ENCODE data around the gene MED17.

MED17 gene

DNA sequence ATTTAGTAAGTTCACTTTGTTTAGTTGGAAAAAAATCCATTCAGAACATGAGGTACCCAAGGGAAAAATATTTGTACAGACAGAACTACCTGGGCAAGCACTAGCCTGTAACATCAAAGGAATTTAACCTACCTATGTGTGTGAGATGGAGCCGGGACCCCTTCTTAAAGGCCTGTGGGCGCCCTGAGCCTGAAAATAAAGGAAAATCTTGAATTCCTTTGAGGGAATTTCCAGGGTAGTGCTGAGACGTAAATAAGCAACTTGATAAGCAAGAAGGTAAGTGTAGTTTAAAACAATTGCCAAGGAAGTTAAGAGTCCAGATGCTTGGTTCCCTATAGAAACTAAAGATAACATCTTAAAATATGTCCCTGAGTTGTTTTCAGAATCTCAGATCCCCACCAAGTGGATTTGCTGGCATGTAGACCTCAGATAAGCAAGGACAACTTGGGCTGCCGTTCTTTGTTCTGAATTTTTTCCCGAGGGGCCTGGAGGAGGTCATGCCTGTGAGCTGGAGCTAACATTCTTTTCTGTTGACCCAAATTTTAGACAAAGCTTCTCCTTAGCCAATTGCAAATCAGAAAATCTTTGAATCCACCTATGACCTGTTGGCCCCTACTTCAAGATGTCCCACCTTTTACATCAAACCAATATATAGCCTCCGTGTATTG is 31.0 kb downstream of the MED17 start:
- no peak for DNase-seq (ENCODE audit: low read depth in 1 of 2, low spot score in 1 of 2)

DNA sequence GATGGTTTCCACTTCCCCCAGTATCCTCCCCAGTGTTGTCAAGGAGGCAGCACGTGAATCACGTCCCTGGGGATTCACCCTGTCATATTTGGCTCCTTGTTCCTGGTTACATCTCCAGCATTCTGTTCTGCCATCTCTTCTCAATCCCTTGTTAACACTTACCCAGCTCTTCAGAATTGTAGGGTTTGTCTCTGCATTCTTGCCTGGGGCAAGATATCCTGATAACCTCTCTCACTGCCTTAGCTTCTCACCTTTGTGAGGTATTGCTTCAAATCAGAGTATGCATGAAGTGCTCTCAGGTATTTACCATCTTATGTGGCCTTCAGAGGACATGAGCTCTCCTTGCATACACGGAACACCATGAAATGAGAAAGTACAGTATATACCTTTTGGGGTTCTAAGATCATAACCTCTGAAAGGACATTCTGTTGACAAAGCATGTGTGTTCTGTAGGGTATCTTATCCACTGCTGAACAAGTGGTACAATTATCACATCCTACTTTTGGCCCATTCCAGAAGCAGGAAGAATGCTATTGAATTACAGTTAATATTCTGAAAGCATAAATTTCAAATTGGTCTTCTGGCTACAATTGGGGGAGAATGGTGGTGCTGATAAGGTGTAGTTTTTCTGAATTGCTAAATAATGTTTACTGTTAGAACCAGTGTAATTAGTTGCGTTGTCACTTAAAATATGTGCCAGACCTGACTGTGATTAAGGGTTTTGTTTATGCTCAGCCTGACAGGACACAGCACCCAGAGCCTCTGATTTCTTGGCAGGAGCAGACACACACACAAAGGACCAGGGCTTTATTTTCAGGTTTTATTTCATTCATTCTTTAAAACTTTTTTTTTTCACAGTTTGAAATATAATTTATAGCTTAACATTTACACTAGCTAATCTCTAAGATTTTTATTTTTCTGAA is 33.6 kb downstream of the MED17 start:
- no peak for DNase-seq (ENCODE audit: low read depth in 1 of 2, low spot score in 1 of 2)

DNA sequence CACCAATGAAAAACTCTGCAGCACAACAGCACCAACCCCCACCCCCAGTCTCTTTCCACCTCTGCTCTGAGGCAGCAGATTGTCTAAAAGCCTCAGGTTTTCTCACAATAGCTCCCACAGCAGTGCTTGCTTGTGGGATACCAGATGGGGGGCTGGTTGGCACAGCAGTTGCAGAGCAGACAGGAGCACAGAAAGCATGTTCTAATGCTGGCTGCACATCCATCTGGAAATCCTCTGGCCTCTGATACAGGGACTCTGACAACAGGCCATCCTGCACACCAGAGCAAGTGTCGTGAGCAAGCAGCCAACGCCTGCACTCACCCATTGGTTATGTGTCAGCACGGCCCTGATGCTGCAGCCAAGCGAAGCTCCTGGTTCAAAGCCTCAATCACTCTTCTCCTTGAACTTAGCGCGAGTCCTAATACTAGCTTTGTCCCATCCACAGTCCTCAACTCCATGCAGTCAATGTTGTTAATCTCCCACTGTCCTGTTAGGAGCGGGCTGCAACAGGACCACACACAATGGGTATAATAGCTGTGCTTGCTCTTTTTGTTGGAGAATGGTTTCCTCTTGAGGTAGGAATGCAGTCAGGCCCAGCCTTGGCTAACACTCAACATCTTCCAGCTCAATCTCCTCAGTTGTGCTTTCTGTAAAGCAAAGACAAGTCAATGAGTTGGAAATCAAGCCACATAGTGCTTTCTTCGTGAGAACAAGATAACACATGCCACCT is 36.0 kb downstream of the MED17 start:
- DNase-seq (ENCODE audit: low read depth in 1 of 2, low spot score in 1 of 2), result no peak

DNA sequence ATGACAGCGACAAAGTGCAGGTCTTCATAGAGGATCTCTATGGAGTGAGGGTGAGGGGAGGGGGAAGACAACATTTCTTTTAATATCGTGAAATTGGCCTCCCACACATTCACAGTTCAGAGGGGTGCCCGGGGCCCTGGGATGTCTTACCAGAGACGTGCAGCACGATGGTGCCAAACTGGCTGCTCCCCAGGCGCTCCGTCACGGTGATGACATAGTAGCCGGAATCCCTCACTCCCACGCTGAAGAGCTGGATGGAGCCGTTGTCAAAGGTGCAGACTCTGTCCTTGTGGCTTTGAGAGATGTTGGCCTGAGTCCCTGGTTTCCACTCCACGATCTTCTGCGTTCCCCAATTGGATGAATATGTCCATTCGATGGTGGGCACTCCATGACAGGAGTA is 36.8 kb downstream of the MED17 start:
- no peak for DNase-seq (ENCODE audit: low read depth in 1 of 2, low spot score in 1 of 2)

DNA sequence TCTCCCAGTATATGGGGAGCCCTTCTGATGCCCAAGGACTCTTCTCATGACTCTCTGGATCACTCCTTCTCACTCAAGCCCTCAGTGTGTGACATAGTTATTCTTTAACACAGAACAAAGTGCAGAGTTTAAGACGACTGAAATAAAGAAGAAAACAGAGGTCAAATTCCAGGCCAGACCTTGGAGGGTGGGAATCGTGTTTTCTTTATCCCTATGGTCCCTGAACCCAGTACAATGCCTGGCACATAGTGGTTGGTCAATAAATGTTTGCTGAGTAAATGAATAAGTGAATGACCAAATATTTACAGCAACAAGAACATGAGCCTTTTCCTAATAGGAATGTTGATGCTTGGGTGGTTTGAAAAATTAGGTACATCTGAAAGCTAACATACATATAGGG is 37.5 kb downstream of the MED17 start:
- DNase-seq (ENCODE audit: low read depth in 1 of 2, low spot score in 1 of 2), result no peak

DNA sequence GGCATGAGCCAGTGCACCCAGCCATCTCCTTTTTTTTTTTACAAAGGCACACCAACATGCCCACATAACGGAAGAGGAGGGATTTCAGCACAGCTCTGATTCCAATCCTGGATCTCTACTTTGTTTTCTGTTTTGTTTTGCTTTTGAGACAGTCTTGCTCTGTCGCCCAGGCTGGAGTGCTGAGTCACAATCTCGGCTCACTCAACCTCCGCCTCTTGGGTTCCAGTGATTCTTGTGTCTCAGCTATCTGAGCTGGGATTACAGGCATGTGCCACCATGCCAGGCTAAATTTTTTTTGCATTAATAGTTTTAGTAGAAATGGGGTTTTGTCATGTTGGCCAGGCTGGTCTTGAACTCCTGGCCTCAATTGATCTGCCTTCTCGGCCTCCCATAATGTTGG is 38.3 kb downstream of the MED17 start:
- no peak for DNase-seq (ENCODE audit: low read depth in 1 of 2, low spot score in 1 of 2)

DNA sequence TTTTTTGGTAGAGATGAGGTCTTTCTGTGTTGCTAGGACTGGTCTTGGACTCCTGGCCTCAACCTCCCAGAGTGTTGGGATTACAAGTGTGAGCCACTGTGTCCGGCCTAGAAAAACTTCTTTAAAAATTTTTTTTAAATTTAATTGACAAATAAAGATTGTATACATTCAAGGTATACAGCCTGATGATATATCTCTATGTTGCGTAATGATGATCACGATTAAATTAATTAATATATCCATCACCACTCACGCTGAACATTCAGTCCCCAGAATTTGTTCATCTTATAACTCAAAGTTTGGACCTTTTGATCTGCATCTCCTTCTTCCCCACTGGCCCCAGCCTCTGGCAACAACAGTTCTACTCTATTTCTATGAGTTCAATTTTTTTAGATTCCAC is 39.1 kb downstream of the MED17 start:
- no peak for DNase-seq (ENCODE audit: low read depth in 1 of 2, low spot score in 1 of 2)

DNA sequence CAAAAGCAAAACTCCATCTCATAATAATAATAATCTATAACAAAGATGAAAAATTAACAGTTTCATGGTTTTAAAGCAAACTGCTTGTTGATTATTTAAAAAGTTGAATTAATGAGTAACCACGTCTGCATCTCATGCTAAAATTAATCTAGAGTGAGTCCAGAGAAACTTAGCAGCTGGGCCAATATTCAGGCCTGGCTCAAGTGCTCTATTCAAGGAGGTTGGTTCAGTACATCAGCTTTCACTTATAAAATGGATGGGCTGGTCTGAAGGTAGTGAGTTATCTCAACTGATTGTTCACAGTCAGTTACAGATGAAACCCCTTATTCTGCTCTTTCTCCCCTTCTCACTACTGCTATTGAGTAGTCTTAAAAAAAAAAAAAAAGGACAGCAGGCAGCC is 43.3 kb downstream of the MED17 start:
- DNase-seq (ENCODE audit: low read depth in 1 of 2, low spot score in 1 of 2), result no peak

DNA sequence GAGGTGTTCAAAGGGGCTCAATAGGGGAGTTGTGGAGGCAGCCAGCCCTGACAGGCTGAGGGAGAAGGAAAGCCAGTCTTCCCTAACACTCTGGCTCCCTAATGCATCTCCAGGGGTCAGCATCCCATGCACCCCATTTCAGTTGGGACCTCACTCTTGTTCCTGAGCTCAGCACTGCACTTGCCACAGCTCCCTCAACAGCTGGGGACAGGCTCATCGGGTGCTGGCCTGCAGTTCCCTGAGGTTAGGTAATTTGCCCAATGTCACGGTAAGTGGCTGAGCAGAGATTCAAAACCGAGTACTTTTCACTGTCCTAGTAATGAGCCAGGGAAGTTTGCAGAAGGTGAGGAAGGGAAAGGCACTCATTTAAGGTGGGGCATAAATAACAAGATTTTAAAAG is 45.5 kb downstream of the MED17 start:
- DNase-seq (ENCODE audit: low read depth in 1 of 2, low spot score in 1 of 2), result no peak

DNA sequence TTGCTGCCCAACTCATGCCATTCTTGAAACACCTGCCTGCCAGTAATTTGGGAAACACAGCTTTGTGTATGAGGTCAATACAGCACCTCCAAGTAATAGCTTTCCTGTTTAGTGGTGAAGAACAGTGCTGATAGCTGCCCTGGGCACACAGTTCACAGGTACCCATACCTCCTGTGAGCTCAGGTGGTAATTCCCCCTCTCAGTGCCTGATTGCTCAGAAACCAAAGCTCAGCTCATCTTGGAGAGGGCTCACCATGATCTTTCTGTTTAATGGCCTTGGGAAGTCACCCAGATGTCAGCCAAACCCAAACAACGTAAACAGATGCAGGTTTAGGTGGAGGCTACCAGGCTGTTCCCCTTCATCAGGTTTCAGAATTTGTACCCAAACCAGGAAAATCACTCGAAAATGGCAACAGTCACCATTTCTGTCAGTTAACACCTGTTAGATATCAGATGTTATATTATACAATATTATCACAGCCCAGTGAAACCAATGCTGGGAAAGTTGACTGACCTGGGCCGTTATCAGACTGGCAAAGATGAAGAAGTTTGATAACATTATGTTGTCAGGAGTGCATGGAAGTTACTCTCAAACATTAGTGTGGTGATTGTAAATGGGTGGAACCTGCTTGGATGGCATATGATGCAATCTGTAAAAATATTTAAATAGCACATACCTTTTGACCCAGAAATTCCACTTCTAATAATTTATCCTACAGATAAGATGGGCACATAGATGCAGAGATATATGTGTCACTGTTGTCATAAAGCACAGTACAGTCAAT is 47.5 kb downstream of the MED17 start:
- DNase-seq (ENCODE audit: low read depth in 1 of 2, low spot score in 1 of 2), result no peak

DNA sequence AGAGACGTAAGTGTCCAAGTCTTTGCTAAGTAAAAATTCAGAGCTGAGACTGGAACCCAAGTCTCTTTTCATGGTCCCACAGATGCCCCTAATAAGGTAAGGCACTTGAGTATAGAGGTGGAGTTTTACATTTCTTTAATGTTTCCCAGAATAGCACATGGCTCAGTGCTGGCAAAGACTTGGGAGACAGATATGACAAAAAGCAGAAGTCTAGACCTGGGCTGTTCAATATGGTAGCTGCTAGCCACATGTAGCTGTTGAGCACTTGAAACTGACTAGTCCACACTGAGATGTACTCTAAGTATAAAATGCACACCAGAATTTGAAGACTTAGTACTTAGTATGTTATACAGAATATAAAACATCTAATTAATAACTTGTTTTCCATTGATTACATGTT is 48.7 kb downstream of the MED17 start:
- no peak for DNase-seq (ENCODE audit: low read depth in 1 of 2, low spot score in 1 of 2)

DNA sequence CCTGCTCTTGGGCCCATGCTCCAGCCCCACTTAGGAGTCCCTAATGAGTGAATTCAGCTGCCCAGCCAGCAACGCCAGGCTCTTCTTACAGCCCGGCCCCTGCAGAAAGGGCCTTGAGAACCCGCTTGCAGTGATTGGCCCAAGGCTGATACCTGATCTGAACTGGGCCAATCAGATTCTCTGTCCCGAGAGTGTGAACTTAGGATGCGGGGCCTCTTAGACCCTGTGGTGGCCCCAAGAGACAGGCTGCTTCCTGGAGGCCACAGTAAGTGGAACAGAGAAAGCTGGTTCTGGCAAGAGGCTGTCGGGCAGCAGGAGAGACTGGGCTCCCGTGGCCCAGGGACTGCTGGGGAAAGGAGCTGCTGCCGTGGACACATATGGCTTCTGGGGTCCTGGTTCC is 54.9 kb downstream of the MED17 start:
- DNase-seq (ENCODE audit: low read depth in 1 of 2, low spot score in 1 of 2), result no peak

DNA sequence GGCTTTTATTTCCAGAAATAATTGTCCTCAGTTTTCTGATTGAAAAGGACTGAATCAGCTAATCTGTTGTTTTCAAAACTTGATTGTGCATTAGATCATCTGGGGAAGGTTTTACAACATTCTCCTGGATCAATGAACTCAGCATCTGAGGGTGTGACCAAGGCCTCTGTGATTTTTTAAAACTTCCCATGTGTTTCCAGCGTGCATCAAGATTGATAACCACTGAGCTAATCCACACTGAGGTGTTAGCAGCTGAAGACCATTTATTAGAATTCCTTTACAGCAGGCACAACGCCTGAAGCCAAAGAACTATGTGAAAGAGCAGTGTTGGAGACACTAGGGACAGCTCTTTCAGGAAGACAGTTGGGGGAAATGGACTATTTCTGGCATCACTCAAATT is 56.1 kb downstream of the MED17 start:
- DNase-seq (ENCODE audit: low read depth in 1 of 2, low spot score in 1 of 2), result no peak

DNA sequence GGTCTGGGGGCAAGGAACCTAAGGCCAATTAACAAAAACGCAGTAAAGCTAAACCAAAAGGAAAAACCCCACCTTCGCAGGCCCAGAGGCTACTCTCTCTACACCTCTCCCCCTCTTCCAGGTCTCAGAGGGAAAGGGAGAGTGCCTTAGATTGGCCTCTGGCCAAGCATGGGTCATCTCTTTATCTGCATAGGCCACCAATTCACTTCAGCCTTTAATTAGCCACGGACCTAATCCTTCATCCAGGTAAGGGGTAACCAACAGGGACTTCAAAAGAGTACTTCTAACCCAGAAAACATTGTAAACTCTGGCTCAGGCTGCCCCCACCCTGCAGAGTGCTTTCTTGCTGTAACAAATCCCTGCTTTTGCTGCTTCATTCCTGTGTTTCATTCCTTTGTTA is 56.9 kb downstream of the MED17 start:
- no peak for DNase-seq (ENCODE audit: low read depth in 1 of 2, low spot score in 1 of 2)

DNA sequence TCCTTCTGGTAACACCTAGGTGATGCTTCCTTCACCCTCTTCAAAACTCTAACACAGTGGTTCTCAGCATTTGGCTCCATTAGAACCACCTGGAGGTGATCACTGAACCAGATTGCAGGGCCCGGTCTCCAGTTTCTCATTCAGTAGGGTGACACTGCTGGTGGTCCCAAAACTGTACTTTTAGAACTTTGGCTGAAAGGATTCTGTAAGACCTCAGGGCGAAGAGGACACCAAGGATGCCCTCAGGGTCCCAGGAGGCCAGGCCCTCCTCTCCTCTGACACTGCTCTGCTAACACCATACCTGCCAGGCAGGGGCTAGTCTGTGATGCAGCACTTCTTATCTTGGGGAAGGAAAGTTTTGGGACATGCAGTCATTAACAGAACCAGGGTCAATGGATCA is 57.4 kb downstream of the MED17 start:
- no peak for DNase-seq (ENCODE audit: low read depth in 1 of 2, low spot score in 1 of 2)

DNA sequence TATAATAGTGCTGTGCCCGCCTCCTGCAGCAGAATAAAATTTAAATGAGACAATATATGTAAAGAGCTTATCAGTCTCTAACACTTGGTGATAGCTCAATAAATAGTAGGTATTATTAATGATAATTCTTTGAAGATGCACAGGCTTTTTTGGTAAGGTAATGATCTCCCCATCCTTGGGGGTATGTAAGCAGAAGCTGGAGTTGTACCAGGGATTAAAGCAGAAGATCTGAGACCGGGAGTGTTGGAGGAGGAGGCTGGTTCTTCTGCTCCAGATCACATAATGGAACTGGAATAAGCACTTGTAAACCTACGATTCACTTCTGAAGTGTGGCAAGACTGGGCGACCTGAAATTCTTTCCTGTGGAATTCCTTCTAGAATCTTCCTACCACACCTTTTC is 58.0 kb downstream of the MED17 start:
- DNase-seq (ENCODE audit: low read depth in 1 of 2, low spot score in 1 of 2), result no peak

DNA sequence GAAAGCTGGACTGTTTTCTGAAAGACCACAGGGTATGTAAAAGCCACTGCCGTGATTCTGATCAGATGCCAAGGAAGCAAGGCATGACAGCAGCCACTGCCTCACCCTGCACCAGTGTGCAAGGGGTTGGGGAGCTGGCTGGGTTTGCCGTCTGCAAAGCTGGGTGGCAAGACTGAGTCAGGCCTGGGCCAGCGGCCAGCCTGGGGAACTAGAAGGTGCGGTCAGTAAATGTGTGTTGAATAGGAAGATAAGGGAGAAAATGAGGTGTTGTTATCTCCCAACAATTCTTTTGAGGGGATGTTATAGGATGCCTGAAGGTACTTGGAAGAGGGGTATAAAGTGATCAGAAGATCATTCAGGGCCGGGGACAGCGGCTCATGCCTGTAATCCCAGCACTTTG is 58.4 kb downstream of the MED17 start:
- DNase-seq (ENCODE audit: low read depth in 1 of 2, low spot score in 1 of 2), result no peak

DNA sequence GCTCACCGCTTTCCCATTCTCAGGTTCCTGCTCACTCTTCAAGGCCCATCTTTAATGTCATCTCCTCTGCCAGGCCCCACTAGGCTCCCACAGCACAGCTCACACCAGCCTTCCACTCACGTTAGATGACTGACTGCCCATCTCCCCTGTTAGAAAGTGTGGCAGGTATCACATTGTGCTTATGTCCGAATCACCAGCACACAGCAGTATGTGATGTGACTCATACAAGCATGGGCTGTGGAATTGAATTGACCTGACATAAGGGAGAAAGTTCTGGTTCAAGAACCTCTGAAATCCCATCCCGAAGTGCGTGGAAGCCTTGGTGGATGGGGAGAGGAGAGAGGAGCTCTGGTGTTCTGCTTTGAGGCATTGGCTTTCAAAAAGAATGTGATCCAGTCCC is 59.8 kb downstream of the MED17 start:
- DNase-seq (ENCODE audit: low read depth in 1 of 2, low spot score in 1 of 2), result no peak

DNA sequence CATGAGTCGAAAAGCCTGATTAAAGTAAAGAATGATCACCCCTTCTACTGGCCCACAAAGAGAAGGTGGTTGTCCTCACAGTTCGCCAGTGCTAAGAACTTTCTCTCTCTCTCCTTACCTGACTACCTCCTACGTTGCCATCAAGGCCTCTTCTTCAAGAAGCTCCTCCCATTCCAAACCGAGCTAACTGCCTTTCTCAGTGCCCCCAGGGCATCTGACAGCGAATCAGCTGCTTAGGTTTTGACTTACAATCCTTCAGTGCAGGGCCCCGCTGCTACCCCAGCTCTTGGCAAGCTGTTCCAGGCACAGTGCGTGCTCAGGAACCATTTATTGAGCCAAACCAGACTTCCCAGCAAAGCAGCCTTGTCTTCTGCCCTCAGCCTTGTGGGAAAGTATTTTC is 60.5 kb downstream of the MED17 start:
- DNase-seq (ENCODE audit: low read depth in 1 of 2, low spot score in 1 of 2), result no peak

DNA sequence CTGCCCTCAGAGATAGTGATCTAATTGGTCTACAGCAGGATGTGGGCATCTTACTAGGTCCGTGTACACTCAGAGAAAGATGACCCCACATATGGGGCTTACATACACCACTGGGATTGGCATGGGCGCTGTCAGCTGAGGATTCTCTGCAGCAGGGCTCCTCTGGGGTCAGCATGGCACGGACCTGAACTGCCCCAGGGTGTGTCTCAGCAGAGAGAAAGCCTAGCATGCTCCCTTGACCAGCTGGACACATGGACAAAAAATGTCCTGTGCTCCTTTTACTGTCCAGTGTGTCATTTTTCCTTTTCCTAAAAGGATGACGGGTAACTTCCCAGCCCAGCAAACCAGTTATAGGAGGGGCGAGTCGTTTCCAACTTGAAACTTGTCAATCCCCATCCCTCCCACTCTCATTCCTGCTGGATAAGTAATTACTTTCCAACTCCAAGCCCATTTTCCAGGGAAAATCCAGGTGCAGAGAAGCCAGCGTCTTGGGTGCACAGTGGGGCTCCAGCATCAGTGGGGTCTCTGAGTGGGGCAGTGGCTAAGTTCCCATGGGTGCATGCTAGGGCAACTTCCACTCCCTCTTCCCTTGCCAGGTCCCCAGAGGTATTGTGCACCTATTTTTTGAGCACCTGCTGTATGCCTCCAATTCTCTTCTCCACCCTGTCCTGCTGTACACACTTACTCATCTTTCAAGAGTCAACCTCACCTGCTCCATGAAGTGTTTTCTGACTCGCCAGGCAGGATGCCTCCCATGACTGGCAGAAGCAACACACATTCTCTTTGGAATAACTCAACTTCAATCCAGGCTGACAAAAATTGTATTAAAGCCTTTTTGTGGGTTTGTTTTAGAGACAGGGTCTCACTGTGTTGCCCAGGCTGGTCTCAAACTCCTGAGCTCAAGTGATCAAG is 61.4 kb downstream of the MED17 start:
- no peak for DNase-seq (ENCODE audit: low read depth in 1 of 2, low spot score in 1 of 2)
